ENCODE results near the gene RB1. TPM values are rescaled to one million over a fixed set of nuclear protein-coding genes. Genes with fewer than 3 reads are reported as not detected.
"Not testable (repeated sequence)": the region's sequence is repeated elsewhere in the genome, so short reads cannot be mapped to it uniquely, and the experiment has no call there.

RB1 gene
- total RNA-seq, 1 donor from 2014 or later: 26.5 TPM

- Mint-ChIP-seq H3K4me3 (no peak overlapping the region), H3K27ac (no peak overlapping the region), H3K9me3 (no peaks in the 10 kb centered on the region), H3K27me3 (ENCODE audit: insufficient read depth) (no peaks in the 10 kb centered on the region), H3K36me3 (ENCODE audit: low read depth) (peaks cover 16% of the 10 kb centered on the region), H3K4me1 (ENCODE audit: low read depth) (peaks cover 86% of the 10 kb centered on the region)
- intact Hi-C loops (cut with micrococcal nuclease): loop anchor here (5.0 kb wide), 6 partner anchors 73 to 572 kb away; partner anchors contain the start of genes FNDC3A and NUDT15
- DNase-seq (ENCODE audit: low spot score): no peak
Measured at GRCh38 chr13:48404952-48405351, 101.4 kb downstream of the RB1 start.

- Mint-ChIP-seq H3K27me3 (ENCODE audit: insufficient read depth) (no peaks in the 10 kb centered on the region), H3K27ac (no peak overlapping the region), H3K4me1 (ENCODE audit: low read depth) (peaks cover 85% of the 10 kb centered on the region), H3K36me3 (ENCODE audit: low read depth) (peaks cover 15% of the 10 kb centered on the region), H3K9me3 (no peaks in the 10 kb centered on the region), H3K4me3 (no peak overlapping the region)
- no peak for DNase-seq (ENCODE audit: low spot score)
- intact Hi-C loops (cut with micrococcal nuclease): no loop called here
Measured at GRCh38 chr13:48405875-48406274, 102.3 kb downstream of the RB1 start.

- Mint-ChIP-seq H3K27ac (no peak overlapping the region), H3K4me1 (ENCODE audit: low read depth) (peaks cover 65% of the 10 kb centered on the region), H3K27me3 (ENCODE audit: insufficient read depth) (no peaks in the 10 kb centered on the region), H3K9me3 (no peaks in the 10 kb centered on the region), H3K4me3 (peak overlapping the region; percentile 82), H3K36me3 (ENCODE audit: low read depth) (peaks cover 8% of the 10 kb centered on the region)
- no peak for DNase-seq (ENCODE audit: low spot score)
- intact Hi-C loops (cut with micrococcal nuclease): no loop called here
Measured at GRCh38 chr13:48410199-48410598, 106.6 kb downstream of the RB1 start.

GRCh38 chr13:48411147-48411794, 107.7 kb downstream of the RB1 start:
- peak overlapping the region; percentile 96 for H3K4me3 Mint-ChIP-seq
- intact Hi-C loops (cut with micrococcal nuclease): no loop called here
- H3K9me3 Mint-ChIP-seq: peaks cover 6% of the 10 kb centered on the region
- DNase-seq (ENCODE audit: low spot score): no peak
- peak overlapping the region; percentile 94 for H3K27ac Mint-ChIP-seq
- peaks cover 54% of the 10 kb centered on the region for H3K4me1 Mint-ChIP-seq (ENCODE audit: low read depth)
- no peaks in the 10 kb centered on the region for H3K27me3 Mint-ChIP-seq (ENCODE audit: insufficient read depth)
- peaks cover 14% of the 10 kb centered on the region for H3K36me3 Mint-ChIP-seq (ENCODE audit: low read depth)

GRCh38 chr13:48411841-48412531, 108.4 kb downstream of the RB1 start:
- DNase-seq (ENCODE audit: low spot score): no peak
- Mint-ChIP-seq H3K27me3 (ENCODE audit: insufficient read depth) (no peaks in the 10 kb centered on the region), H3K4me3 (peak overlapping the region; percentile 96), H3K36me3 (ENCODE audit: low read depth) (peaks cover 13% of the 10 kb centered on the region), H3K27ac (peak overlapping the region; percentile 94), H3K4me1 (ENCODE audit: low read depth) (peaks cover 50% of the 10 kb centered on the region), H3K9me3 (peaks cover 6% of the 10 kb centered on the region)
- intact Hi-C loops (cut with micrococcal nuclease): no loop called here

- peak; percentile 6 for DNase-seq (ENCODE audit: low spot score)
- H3K4me3 Mint-ChIP-seq: peak within 1 kb of the TSS; percentile 96
- peaks cover 15% of the 10 kb centered on the region for H3K9me3 Mint-ChIP-seq
- H3K4me1 Mint-ChIP-seq (ENCODE audit: low read depth): peaks cover 44% of the 10 kb centered on the region
- peak within 1 kb of the TSS; percentile 94 for H3K27ac Mint-ChIP-seq
- intact Hi-C loops (cut with micrococcal nuclease): no loop called here
- peaks cover 17% of the 10 kb centered on the region for H3K36me3 Mint-ChIP-seq (ENCODE audit: low read depth)
- no peaks in the 10 kb centered on the region for H3K27me3 Mint-ChIP-seq (ENCODE audit: insufficient read depth)
Measured at GRCh38 chr13:48412881-48413351, 109.4 kb downstream of the RB1 start, which contains the start of gene LPAR6. TSS of gene LPAR6 (minus strand) at chr13:48413113. CDS start at chr13:48412423, 690 bp downstream.

- Mint-ChIP-seq H3K27me3 (ENCODE audit: insufficient read depth) (no peaks in the 10 kb centered on the region), H3K4me1 (ENCODE audit: low read depth) (peaks cover 32% of the 10 kb centered on the region), H3K9me3 (peaks cover 26% of the 10 kb centered on the region), H3K4me3 (no peak overlapping the region), H3K27ac (no peak overlapping the region), H3K36me3 (ENCODE audit: low read depth) (peaks cover 21% of the 10 kb centered on the region)
- intact Hi-C loops (cut with micrococcal nuclease): loop anchor here (2.0 kb wide), 1 partner anchor 14 kb away; no protein-coding TSS in a partner anchor
- no peak for DNase-seq (ENCODE audit: low spot score)
Measured at GRCh38 chr13:48414501-48414900, 111.0 kb downstream of the RB1 start.

GRCh38 chr13:48415516-48415915, 112.0 kb downstream of the RB1 start:
- peaks cover 2% of the 10 kb centered on the region for H3K27me3 Mint-ChIP-seq (ENCODE audit: insufficient read depth)
- no peak overlapping the region for H3K4me3 Mint-ChIP-seq
- H3K9me3 Mint-ChIP-seq: peaks cover 37% of the 10 kb centered on the region
- H3K27ac Mint-ChIP-seq: no peak overlapping the region
- peaks cover 22% of the 10 kb centered on the region for H3K36me3 Mint-ChIP-seq (ENCODE audit: low read depth)
- DNase-seq (ENCODE audit: low spot score): no peak
- H3K4me1 Mint-ChIP-seq (ENCODE audit: low read depth): peaks cover 23% of the 10 kb centered on the region
- intact Hi-C loops (cut with micrococcal nuclease): loop anchor here (2.0 kb wide), 1 partner anchor 15 kb away; no protein-coding TSS in a partner anchor

- H3K9me3 Mint-ChIP-seq: peaks cover 48% of the 10 kb centered on the region
- H3K4me3 Mint-ChIP-seq; DNase-seq (ENCODE audit: low spot score); H3K27me3 Mint-ChIP-seq (ENCODE audit: insufficient read depth); intact Hi-C loops (cut with micrococcal nuclease); H3K4me1 Mint-ChIP-seq (ENCODE audit: low read depth); H3K27ac Mint-ChIP-seq: not testable (repeated sequence)
- peaks cover 29% of the 10 kb centered on the region for H3K36me3 Mint-ChIP-seq (ENCODE audit: low read depth)
Measured at GRCh38 chr13:48422003-48422402, 118.5 kb downstream of the RB1 start.

- Mint-ChIP-seq H3K27me3 (ENCODE audit: insufficient read depth) (peaks cover 2% of the 10 kb centered on the region), H3K36me3 (ENCODE audit: low read depth) (peaks cover 15% of the 10 kb centered on the region), H3K4me1 (ENCODE audit: low read depth) (peaks cover 9% of the 10 kb centered on the region), H3K9me3 (peaks cover 30% of the 10 kb centered on the region), H3K27ac (no peak overlapping the region), H3K4me3 (no peak overlapping the region)
- DNase-seq (ENCODE audit: low spot score): no peak
- intact Hi-C loops (cut with micrococcal nuclease): no loop called here
Measured at GRCh38 chr13:48424212-48424611, 120.7 kb downstream of the RB1 start.

- DNase-seq (ENCODE audit: low spot score): no peak
- H3K27me3 Mint-ChIP-seq (ENCODE audit: insufficient read depth): no peaks in the 10 kb centered on the region
- H3K4me3 Mint-ChIP-seq: no peak overlapping the region
- intact Hi-C loops (cut with micrococcal nuclease): no loop called here
- no peak overlapping the region for H3K27ac Mint-ChIP-seq
- peaks cover 20% of the 10 kb centered on the region for H3K4me1 Mint-ChIP-seq (ENCODE audit: low read depth)
- peaks cover 14% of the 10 kb centered on the region for H3K9me3 Mint-ChIP-seq
- H3K36me3 Mint-ChIP-seq (ENCODE audit: low read depth): peaks cover 14% of the 10 kb centered on the region
Measured at GRCh38 chr13:48426052-48426451, 122.5 kb downstream of the RB1 start.

- intact Hi-C loops (cut with micrococcal nuclease); H3K27me3 Mint-ChIP-seq (ENCODE audit: insufficient read depth); H3K9me3 Mint-ChIP-seq; DNase-seq (ENCODE audit: low spot score); H3K4me3 Mint-ChIP-seq: not testable (repeated sequence)
- H3K36me3 Mint-ChIP-seq (ENCODE audit: low read depth): peaks cover 14% of the 10 kb centered on the region
- H3K27ac Mint-ChIP-seq: peak overlapping the region; percentile 63
- peaks cover 28% of the 10 kb centered on the region for H3K4me1 Mint-ChIP-seq (ENCODE audit: low read depth)
Measured at GRCh38 chr13:48426755-48427298, 123.3 kb downstream of the RB1 start.

GRCh38 chr13:48429036-48429435, 125.5 kb downstream of the RB1 start:
- no peak for DNase-seq (ENCODE audit: low spot score)
- Mint-ChIP-seq H3K4me1 (ENCODE audit: low read depth) (peaks cover 34% of the 10 kb centered on the region), H3K36me3 (ENCODE audit: low read depth) (peaks cover 7% of the 10 kb centered on the region), H3K4me3 (no peak overlapping the region), H3K27ac (no peak overlapping the region), H3K27me3 (ENCODE audit: insufficient read depth) (no peaks in the 10 kb centered on the region), H3K9me3 (peaks cover 6% of the 10 kb centered on the region)
- intact Hi-C loops (cut with micrococcal nuclease): no loop called here

Data from activated T-helper 1 cell treated with anti-CD3 and anti-CD28 coated beads, Interleukin-12 subunit alpha, Interleukin-12 subunit beta, Interleukin-2, Interleukin-4 antibody, amounts not matched to agents 30 ng/mL and 10 ng/mL and 1 ng/mL, durations not matched to agents 14 hours and 24 hours and 36 hours (primary cell).